Measurements from ENCODE around the gene KRTAP4-5.

- TF ChIP-seq POLR2A (IDR thresholded peaks at IDR 0.05; ENCODE audit: low read depth, low read length): no peak
- no peak for TF ChIP-seq POLR2AphosphoS5 (IDR thresholded peaks at IDR 0.05; ENCODE audit: low read depth, low read length)
Measured at GRCh38 chr17:41125064-41125463, 24.6 kb downstream of the KRTAP4-5 start.
